GM18870 (cell line): ENCODE results near the gene SYT7.

ENCODE experiments used
- ATAC-seq: cut with Tn5 transposase; IDR thresholded peaks from one replicate; pipeline ENCODE4 v1.9.1; 2021; ENCODE audit warnings: moderate library complexity; ENCODE audit not compliant: unreplicated experiment

The SYT7 gene

DNA sequence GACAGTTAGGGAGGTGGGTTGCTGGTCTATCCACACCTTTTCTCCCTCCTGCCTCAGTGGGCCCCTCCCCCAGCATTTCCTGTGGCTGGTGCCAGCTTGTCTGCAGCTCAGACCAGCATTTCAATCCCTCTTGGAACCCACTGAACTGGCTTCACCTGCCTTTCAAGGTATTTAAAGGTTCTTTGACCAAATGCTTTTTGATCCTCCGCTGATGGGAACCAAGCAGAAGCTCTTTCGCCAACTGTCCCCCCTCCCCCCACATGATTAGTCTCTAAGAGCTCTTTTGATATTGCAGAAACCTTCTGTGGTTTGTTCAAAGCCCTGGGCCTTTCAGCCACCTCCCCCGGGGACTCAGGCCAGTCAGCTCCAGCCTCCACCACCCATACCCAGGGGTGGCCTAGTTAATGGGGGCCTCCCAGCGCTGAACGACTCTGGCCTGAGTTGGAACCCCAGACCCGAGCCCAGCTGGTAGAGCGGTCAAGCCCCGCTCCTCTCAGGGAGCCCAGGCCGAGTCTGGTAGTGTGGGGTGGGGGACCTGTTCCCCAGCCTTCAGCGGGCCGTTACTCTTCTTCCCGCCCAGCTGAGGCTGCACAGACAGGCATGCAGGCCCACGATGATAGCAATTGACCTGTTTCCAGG, 6.0 kb upstream of the SYT7 start:
- no peak for ATAC-seq

- ATAC-seq = no peak
These were observed 4.2 kb upstream of the SYT7 start for GRCh38 chr11:61585115-61585514.

- no peak for ATAC-seq
These were observed 1.1 kb upstream of the SYT7 start for GRCh38 chr11:61581931-61582330.

GRCh38 chr11:61580271-61580888, 496 bp downstream of the SYT7 start:
- no peak for ATAC-seq

DNA sequence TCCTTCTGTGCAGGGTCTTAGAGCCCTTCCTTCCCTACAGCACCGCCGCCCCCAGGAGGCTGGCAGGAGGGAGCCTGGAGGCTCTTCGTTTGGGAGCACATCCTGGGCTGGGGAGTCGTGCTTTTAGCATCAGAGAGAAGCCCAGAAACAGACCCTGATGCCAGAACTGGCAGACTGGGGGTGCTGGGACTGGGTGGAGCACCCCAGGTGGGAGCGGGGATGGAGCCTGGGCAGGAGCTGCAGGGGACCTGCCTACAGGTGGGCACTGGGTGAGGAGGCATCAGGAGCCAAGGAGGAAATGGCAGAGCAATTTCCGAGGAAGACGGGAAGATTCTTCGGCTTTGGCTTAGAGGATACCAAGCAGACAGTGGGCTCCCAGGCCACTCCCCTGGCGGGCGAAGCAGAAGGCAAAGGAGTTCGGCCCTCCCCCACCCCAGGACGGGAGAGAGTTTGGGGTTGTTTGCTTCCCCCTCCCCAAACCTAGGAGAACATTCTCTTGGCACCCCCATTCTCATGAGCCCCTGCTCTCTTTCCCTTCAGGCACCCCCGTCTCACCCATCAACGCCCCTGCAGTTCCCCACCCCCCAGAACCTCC, 1.1 kb downstream of the SYT7 start:
- ATAC-seq = no peak

- no peak for ATAC-seq
These were observed 1.8 kb downstream of the SYT7 start for GRCh38 chr11:61578819-61579675.

GRCh38 chr11:61577383-61578118, 3.3 kb downstream of the SYT7 start:
- ATAC-seq = no peak

DNA sequence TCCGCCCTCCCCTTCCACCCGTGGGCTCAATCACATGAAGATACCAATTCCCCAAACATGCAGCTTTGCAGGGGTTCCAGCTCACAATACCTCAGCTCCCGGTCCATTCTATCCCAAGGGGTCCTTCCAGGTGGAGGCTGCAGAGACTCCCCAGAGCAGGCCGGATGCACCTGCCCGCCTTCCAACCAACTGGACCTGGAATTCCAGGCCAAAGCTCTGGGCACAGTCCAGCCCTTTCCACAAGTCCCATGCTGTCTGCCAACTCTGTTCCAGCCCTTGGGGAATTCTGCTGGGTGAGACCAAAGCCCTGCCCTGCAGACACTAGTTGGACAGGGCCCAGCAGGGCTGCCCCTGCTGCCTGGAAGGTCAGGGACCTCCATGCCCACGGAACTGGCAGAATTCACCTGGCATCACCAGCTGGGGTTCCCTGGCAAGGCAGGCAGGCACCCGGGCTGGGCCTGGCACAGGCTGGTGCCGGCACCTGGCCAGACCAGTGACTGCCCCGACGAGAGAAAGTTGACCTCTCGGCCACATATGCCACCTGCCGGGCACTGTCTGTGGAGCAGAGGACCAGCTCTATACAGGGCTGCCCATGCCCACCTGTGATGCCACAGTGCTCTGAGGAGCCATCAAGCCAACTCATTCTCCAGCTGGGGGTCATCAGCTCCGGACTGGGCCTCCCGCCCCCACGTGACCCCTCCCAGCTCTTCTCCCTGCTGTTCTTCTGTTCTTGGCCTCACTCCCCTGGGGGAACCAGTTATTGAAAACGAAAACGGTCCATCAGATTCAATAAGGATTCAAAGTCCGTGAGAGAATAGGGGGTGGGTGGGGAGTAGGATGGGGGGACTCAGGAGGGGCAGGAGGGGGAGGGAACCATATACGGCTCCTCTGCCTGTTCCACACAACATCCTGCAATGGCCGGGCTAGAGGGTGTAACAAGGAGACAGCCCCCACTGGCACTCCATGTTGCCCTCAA, 4.7 kb downstream of the SYT7 start:
- ATAC-seq = no peak

GRCh38 chr11:61574611-61575010, 6.3 kb downstream of the SYT7 start:
- no peak for ATAC-seq

DNA sequence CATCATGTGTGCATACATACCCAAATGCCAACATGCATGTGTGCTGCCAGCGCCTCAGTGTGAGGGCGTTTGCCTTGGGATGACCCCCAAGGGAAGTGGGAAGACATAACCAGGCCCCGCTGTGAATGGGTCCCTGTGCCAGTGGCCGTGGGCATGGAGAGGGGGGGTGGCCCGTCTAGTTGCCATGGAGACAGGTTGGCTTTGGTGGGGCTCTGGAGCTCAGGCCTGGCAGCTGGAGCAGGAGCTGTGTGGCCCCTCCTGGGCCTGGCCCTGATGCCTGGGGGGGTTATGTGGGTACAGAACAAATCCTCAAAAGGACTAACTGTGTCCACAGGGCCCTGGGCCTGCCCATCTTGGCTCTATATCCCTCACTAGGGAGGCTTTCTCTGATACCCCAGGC, 8.0 kb downstream of the SYT7 start:
- ATAC-seq = no peak

GRCh38 chr11:61571869-61572268, 9.0 kb downstream of the SYT7 start:
- ATAC-seq = no peak

GRCh38 chr11:61571337-61571736, 9.5 kb downstream of the SYT7 start:
- no peak for ATAC-seq

- no peak for ATAC-seq
These were observed 11.2 kb downstream of the SYT7 start for GRCh38 chr11:61569701-61570100.

- ATAC-seq = no peak
These were observed 11.9 kb downstream of the SYT7 start for GRCh38 chr11:61569018-61569417.

DNA sequence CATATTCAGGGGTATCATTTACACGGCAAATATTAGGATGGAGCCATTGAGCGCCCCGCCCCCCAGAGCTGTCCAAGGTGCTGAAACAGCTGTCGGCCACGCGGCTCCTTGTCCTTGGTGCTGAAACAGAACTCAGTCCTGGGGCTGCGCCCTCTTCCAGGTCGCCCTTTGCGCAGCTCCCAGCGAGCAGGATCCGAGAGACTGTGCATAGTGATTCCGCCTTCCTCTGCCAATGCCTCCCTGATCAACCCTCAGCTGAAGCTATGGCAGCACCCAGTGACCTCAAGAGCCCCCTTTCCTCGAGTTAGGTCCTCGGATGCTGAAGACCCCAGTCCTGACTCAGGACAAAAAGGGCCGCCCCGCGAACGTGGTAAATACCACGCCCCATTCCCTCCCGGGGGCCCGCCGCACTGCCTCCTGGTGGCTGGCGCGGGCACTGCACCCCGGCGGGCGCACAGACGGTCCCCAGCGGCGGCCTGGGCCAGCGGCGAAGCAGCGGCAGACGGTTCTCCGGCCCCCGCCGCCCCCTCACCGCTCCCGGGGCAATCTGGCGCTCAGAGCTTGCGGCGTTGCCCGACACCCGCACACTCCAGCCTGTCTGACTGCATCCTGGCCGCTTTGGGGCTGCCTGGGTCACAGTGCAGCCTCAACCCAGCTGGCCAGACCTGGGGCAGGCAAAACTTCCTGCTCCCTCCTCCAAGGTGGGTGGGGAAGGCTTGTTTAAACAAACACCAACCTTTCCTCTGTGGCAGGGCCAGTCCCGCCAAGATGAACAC, 13.4 kb downstream of the SYT7 start:
- ATAC-seq = no peak

GRCh38 chr11:61564936-61565696, 15.8 kb downstream of the SYT7 start:
- no peak for ATAC-seq

DNA sequence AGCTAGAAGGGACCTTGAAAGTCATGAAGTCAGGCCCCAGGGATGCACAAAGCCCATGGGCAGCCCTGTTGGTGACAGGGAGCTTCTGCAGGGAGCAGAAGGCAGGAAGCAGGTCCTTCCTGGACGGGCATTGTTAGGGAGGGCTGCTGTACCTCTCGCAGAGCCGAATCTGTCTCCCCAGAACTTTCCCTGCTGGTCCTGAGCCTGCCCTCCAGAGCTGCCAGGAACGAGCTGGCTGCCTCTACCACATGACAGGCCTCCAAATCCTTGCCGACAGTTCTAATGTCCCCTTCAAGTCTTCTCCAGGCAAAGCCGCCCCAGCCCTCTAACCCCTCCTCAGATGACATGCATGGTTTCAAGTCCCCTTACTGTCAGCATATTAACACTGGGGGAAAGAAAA, 20.1 kb downstream of the SYT7 start:
- ATAC-seq = no peak

DNA sequence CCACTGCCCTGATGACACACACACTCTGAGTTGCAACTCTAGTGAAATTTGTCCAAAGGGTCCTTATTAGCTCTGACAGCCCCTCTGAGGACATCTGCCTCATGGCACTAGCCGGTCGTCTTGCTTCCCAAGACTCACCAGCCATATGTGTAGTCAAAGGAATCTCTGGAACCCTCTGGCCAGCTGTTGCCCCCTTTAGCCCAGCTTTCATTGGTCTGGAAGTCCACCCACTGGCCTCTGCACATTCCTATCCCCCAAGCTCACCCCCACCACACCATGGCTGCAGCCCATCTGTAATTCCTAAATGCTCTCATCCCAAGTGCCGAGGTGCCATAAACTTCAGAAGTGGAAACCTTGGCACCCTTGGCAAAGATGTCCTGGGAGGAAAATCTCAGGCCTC, 24.3 kb downstream of the SYT7 start:
- no peak for ATAC-seq
